WTC11 (cell line): ENCODE data around the gene PCNX1. TPM values are rescaled to one million over a fixed set of nuclear protein-coding genes. Genes with fewer than 3 reads are reported as not detected.

Experiments
- ATAC-seq: fragments of 200-7000 bp; cut with Tn5 transposase; 2 replicates; pipeline ENCODE4 v1.10.0; 2021; ENCODE audit warnings: mild to moderate bottlenecking, moderate library complexity
- CTCF ChIA-PET: fragments of 300-600 bp; sonication (Branson Sonifier 250); formaldehyde crosslinking; loops from one replicate; lab custom pipeline; 2021; ENCODE audit warnings: antibody characterized with exemption; lab: Charles Lee
- POLR2A ChIA-PET: fragments of 350-600 bp; sonication (Branson Sonifier 250); formaldehyde crosslinking; loops from one replicate; lab custom pipeline; 2021; ENCODE audit warnings: antibody characterized with exemption; lab: Charles Lee
- DNase-seq: peaks from one replicate; pipeline ENCODE4 v3.0.0; 2021; ENCODE audit warnings: low spot score
- H3K27ac Mint-ChIP-seq: 2 replicates; pipeline ENCODE4 v1.8.0; 2021; ENCODE audit warnings: mixed read lengths
- H3K27me3 Mint-ChIP-seq: 2 replicates; pipeline ENCODE4 v1.8.0; 2021; ENCODE audit warnings: low read depth, mild to moderate bottlenecking, moderate library complexity, mixed read lengths
- H3K36me3 Mint-ChIP-seq: 2 replicates; pipeline ENCODE4 v1.8.0; 2021; ENCODE audit warnings: mixed read lengths
- H3K4me1 Mint-ChIP-seq: 2 replicates; pipeline ENCODE4 v1.8.0; 2022; ENCODE audit warnings: mixed read lengths
- H3K4me3 Mint-ChIP-seq: 2 replicates; pipeline ENCODE4 v1.8.0; 2021; ENCODE audit warnings: mild to moderate bottlenecking, moderate library complexity, mixed read lengths
- H3K9me3 Mint-ChIP-seq: 2 replicates; pipeline ENCODE4 v1.8.0; 2021; ENCODE audit warnings: mixed read lengths
- AR ChIP-seq: fragments of 250-450 bp; sonication (Bioruptor Pico); IDR thresholded peaks from 2 replicates; pipeline ENCODE4 v1.9.0; 2021; ENCODE audit warnings: mild to moderate bottlenecking
- ATF1 ChIP-seq: sonication (generic); formaldehyde crosslinking; IDR thresholded peaks from 2 replicates; pipeline ENCODE4 v1.8.1; 2023; ENCODE audit warnings: mild to moderate bottlenecking, moderate library complexity, missing genetic modification reagents
- CBFB ChIP-seq: sonication (generic); formaldehyde crosslinking; IDR thresholded peaks from 2 replicates; pipeline ENCODE4 v1.8.1; 2022; ENCODE audit warnings: mild to moderate bottlenecking, low read depth, missing genetic modification reagents
- CREB1 ChIP-seq: sonication (generic); formaldehyde crosslinking; IDR thresholded peaks from 2 replicates; pipeline ENCODE4 v1.8.0; 2023; ENCODE audit warnings: mild to moderate bottlenecking, missing genetic modification reagents
- CREM ChIP-seq: sonication (generic); formaldehyde crosslinking; IDR thresholded peaks from 2 replicates; pipeline ENCODE4 v1.8.1; 2022; ENCODE audit warnings: mild to moderate bottlenecking, missing genetic modification reagents, moderate library complexity
- EMX1 ChIP-seq: fragments of 250-450 bp; sonication (Bioruptor Pico); IDR thresholded peaks from 2 replicates; pipeline ENCODE4 v1.8.0; 2021; ENCODE audit warnings: mild to moderate bottlenecking
- ETV6 ChIP-seq: sonication (generic); formaldehyde crosslinking; IDR thresholded peaks from 2 replicates; pipeline ENCODE4 v1.8.1; 2022; ENCODE audit warnings: mild to moderate bottlenecking, missing genetic modification reagents
- GABPB1 ChIP-seq: sonication (generic); formaldehyde crosslinking; IDR thresholded peaks from 2 replicates; pipeline ENCODE4 v1.8.1; 2023; ENCODE audit warnings: mild to moderate bottlenecking, missing genetic modification reagents
- IRF1 ChIP-seq: sonication (generic); formaldehyde crosslinking; IDR thresholded peaks from 2 replicates; pipeline ENCODE4 v1.8.0; 2023; ENCODE audit warnings: missing genetic modification reagents
- RELA ChIP-seq: sonication (generic); formaldehyde crosslinking; IDR thresholded peaks from 2 replicates; pipeline ENCODE4 v1.8.1; 2022; ENCODE audit warnings: missing genetic modification reagents, mild to moderate bottlenecking, borderline replicate concordance
- RORB ChIP-seq: fragments of 250-450 bp; sonication (Bioruptor Pico); IDR thresholded peaks from 2 replicates; pipeline ENCODE4 v1.9.0; 2021; ENCODE audit warnings: mild to moderate bottlenecking
- SOX15 ChIP-seq: fragments of 250-450 bp; sonication (Bioruptor Pico); IDR thresholded peaks from 2 replicates; pipeline ENCODE4 v1.9.0; 2021; ENCODE audit warnings: mild to moderate bottlenecking
- SP1 ChIP-seq: sonication (generic); formaldehyde crosslinking; conservative IDR thresholded peaks from 2 replicates; pipeline ENCODE4 v1.8.1; 2022; ENCODE audit warnings: missing genetic modification reagents
- ZNF317 ChIP-seq: sonication (generic); formaldehyde crosslinking; IDR thresholded peaks from 2 replicates; pipeline ENCODE4 v1.8.1; 2023; ENCODE audit warnings: low read depth, mild to moderate bottlenecking, moderate library complexity, missing genetic modification reagents, borderline replicate concordance
- ZNF423 ChIP-seq: fragments of 250-450 bp; sonication (Bioruptor Pico); IDR thresholded peaks from 2 replicates; pipeline ENCODE4 v2.1.2; 2022; ENCODE audit warnings: mild to moderate bottlenecking, moderate library complexity
- ZNF425 ChIP-seq: fragments of 250-450 bp; sonication (Bioruptor Pico); conservative IDR thresholded peaks from 2 replicates; pipeline ENCODE4 v1.9.0; 2021; ENCODE audit warnings: mild to moderate bottlenecking
- ZNF532 ChIP-seq: fragments of 250-450 bp; sonication (Bioruptor Pico); IDR thresholded peaks from 2 replicates; pipeline ENCODE4 v1.9.0; 2021; ENCODE audit warnings: mild to moderate bottlenecking, borderline replicate concordance
- total RNA-seq: library from RNA; stranded (reverse); gene quantifications from 3 replicates; pipeline ENCODE4 v1.2.3, GENCODE V29; 2021
- TF ChIP-seq, protein P1 (sequence below): sonication (generic); formaldehyde crosslinking; IDR thresholded peaks from 2 replicates; pipeline ENCODE4 v1.8.1; 2023; ENCODE audit warnings: mild to moderate bottlenecking, missing genetic modification reagents, moderate library complexity
- TF ChIP-seq, protein P2 (sequence below): sonication (generic); formaldehyde crosslinking; IDR thresholded peaks from 2 replicates; pipeline ENCODE4 v1.8.1; 2022; ENCODE audit warnings: missing genetic modification reagents, borderline replicate concordance

PCNX1 gene
- total RNA-seq, 1 experiment from 2014 or later = 46.4 TPM

DNA sequence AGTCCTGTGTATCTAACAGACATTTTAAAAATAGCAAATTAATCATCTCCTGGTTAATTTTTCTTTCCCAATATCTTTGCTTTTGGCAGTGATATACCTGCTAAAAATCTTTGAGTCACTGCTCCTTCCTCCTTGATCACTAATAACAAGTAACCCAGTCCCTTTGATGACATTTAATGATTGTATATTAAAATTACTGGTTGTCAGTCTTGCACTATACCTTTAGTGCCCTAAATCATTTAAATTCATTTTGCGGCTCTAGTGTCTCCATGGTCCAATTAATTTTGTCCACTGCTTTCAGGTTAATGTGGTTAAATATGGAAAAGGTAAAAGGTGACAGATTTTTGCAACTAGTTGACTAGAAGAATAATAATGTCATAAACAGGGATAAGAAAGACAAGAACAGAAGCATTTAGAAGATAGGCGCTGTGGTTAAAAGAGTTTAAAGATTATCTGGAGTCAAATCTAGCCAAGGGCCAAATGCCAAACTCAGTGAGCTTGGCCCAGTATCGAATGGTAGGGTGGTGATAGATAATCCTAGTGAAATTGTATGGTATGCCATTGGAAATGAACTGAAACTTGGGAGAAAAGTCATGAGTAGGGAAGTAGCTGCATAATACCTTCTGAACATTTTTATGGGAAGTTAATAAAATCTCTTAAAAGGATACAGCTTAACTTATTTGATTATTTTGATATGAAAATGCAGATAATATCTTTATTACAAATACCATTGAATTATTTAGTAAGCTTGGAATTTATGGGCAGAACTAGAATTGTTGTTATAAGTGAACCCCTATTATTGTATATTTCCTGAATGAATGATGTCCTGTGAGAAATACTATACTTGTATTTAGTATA is 115.0 kb downstream of the PCNX1 start (continued):
- TF ChIP-seq ZNF425 (CRISPR knock-in tag) (no peak), ZNF532 (CRISPR knock-in tag) (no peak), ZNF317 (CRISPR knock-in tag) (no peak), EMX1 (CRISPR knock-in tag) (no peak), AR (no peak)
- TF ChIP-seq, protein P1, sequence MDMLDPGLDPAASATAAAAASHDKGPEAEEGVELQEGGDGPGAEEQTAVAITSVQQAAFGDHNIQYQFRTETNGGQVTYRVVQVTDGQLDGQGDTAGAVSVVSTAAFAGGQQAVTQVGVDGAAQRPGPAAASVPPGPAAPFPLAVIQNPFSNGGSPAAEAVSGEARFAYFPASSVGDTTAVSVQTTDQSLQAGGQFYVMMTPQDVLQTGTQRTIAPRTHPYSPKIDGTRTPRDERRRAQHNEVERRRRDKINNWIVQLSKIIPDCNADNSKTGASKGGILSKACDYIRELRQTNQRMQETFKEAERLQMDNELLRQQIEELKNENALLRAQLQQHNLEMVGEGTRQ (CRISPR knock-in tag) = no peak
- TF ChIP-seq, all 79 proteins: peak for 0

DNA sequence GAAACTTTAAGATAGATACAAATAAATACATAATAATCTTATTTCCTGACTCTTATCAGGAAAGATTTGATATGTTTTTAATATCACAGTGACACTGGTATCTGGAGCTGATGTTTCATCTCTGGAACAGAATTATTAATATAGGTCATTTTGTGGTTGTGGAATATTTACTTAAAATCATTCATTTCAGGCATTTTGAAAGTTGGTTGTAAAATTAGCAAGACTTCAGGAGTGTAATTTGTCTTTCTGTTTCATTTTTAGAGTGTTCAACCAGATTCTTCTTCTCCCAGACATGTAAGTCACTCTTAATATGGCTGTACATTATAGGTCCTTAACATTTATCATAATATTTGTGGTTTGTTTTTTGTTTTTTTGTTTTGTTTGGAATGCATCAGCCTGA is 115.7 kb downstream of the PCNX1 start:
- no peak overlapping the region for H3K27ac Mint-ChIP-seq
- no peak for TF ChIP-seq CREM (CRISPR knock-in tag)
- TF ChIP-seq ZNF423 (CRISPR knock-in tag) = no peak
- no peak for TF ChIP-seq CBFB
- TF ChIP-seq SOX15 (CRISPR knock-in tag) = no peak
- no peak for TF ChIP-seq RELA (CRISPR knock-in tag)
- no peak for TF ChIP-seq CREB1 (CRISPR knock-in tag)
- no peak for TF ChIP-seq ATF1 (CRISPR knock-in tag)
- TF ChIP-seq ZNF317 (CRISPR knock-in tag) = no peak
- no peak for TF ChIP-seq GABPB1 (CRISPR knock-in tag)
- TF ChIP-seq, protein P2, sequence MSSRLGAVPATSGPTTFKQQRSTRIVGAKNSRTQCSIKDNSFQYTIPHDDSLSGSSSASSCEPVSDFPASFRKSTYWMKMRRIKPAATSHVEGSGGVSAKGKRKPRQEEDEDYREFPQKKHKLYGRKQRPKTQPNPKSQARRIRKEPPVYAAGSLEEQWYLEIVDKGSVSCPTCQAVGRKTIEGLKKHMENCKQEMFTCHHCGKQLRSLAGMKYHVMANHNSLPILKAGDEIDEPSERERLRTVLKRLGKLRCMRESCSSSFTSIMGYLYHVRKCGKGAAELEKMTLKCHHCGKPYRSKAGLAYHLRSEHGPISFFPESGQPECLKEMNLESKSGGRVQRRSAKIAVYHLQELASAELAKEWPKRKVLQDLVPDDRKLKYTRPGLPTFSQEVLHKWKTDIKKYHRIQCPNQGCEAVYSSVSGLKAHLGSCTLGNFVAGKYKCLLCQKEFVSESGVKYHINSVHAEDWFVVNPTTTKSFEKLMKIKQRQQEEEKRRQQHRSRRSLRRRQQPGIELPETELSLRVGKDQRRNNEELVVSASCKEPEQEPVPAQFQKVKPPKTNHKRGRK (CRISPR knock-in tag) = no peak
- TF ChIP-seq IRF1 = no peak
- TF ChIP-seq ETV6 (CRISPR knock-in tag) = no peak
- TF ChIP-seq RORB (CRISPR knock-in tag) = no peak
- TF ChIP-seq SP1 = no peak
- H3K4me1 Mint-ChIP-seq = no peaks in the 10 kb centered on the region
- ATAC-seq = no peak
- POLR2A ChIA-PET = no interaction called here
- H3K36me3 Mint-ChIP-seq = peaks cover 32% of the 10 kb centered on the region
- CTCF ChIA-PET = interaction anchor here (1.4 kb wide), 1 partner anchor 12 kb away, joined by 3 read pairs; no protein-coding TSS in a partner anchor
- no peak overlapping the region for H3K4me3 Mint-ChIP-seq
- no peaks in the 10 kb centered on the region for H3K27me3 Mint-ChIP-seq
- DNase-seq = no peak
- H3K9me3 Mint-ChIP-seq = peaks cover 7% of the 10 kb centered on the region
